ENCODE measurements around the gene PCNT. TPM values are rescaled to one million over a fixed set of nuclear protein-coding genes. Genes with fewer than 3 reads are reported as not detected.

PCNT gene, protein sequence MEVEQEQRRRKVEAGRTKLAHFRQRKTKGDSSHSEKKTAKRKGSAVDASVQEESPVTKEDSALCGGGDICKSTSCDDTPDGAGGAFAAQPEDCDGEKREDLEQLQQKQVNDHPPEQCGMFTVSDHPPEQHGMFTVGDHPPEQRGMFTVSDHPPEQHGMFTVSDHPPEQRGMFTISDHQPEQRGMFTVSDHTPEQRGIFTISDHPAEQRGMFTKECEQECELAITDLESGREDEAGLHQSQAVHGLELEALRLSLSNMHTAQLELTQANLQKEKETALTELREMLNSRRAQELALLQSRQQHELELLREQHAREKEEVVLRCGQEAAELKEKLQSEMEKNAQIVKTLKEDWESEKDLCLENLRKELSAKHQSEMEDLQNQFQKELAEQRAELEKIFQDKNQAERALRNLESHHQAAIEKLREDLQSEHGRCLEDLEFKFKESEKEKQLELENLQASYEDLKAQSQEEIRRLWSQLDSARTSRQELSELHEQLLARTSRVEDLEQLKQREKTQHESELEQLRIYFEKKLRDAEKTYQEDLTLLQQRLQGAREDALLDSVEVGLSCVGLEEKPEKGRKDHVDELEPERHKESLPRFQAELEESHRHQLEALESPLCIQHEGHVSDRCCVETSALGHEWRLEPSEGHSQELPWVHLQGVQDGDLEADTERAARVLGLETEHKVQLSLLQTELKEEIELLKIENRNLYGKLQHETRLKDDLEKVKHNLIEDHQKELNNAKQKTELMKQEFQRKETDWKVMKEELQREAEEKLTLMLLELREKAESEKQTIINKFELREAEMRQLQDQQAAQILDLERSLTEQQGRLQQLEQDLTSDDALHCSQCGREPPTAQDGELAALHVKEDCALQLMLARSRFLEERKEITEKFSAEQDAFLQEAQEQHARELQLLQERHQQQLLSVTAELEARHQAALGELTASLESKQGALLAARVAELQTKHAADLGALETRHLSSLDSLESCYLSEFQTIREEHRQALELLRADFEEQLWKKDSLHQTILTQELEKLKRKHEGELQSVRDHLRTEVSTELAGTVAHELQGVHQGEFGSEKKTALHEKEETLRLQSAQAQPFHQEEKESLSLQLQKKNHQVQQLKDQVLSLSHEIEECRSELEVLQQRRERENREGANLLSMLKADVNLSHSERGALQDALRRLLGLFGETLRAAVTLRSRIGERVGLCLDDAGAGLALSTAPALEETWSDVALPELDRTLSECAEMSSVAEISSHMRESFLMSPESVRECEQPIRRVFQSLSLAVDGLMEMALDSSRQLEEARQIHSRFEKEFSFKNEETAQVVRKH (N-terminal part only)
- 58.4 and 59.7 TPM in 2 replicates for total RNA-seq

DNA sequence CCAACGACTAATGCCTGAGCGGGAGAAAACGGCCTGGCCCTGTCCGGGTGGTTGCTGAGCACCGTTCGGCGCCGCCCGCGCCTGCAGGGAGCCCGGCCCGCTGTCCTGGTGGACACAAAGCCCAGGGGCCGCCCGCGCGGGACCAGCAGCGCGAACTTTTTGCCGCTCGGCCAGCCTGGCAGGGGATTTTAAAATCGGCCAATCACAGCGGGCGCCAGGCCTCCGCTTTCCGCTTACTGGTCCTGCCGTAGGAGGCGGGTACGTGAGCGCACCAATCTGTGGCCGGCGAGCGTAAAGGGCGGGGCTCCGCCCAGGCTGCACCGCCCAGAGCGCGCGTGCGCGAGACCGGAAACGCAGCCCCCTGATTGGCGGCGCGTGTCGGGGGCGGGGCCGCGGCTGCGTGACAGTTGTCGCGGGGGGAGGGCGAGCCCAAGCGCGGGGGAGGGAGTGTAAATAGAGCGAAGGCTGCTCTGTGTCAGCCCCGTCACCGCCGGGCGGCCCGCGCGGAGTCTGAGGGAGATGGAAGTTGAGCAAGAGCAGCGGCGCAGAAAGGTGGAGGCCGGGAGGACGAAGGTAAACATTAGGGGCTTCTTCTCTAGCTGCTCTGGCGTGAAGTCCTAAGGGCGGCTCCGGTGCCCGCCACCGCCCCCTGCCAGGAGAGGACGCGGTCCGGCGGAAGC is at the start of gene PCNT, which contains the start of gene C21orf58:
TSS of gene PCNT (plus strand) at position 447 of the 680 bp plus-strand sequence. CDS start at position 520, 73 bp downstream.
TSS of gene C21orf58 (minus strand) at position 161 of the 680 bp plus-strand sequence. CDS start 1,132 bp downstream, outside the sequence.
- Mint-ChIP-seq H3K9me3 (no peaks in the 10 kb centered on the region), H3K27ac (peak within 1 kb of the TSS; percentile 98), H3K36me3 (ENCODE audit: low read depth) (peaks cover 21% of the 10 kb centered on the region), H3K27me3 (ENCODE audit: insufficient read depth) (no peaks in the 10 kb centered on the region), H3K4me1 (ENCODE audit: low read depth) (peaks cover 43% of the 10 kb centered on the region), H3K4me3 (peak within 1 kb of the TSS; percentile 93)
- DNase-seq (ENCODE audit: low spot score): peak; percentile 99
- intact Hi-C loops (cut with micrococcal nuclease): loop anchor here (1.0 to 10.0 kb wide), 8 partner anchors 38 to 349 kb away; partner anchors contain the start of genes DIP2A, LSS, PRMT2 and SPATC1L

DNA sequence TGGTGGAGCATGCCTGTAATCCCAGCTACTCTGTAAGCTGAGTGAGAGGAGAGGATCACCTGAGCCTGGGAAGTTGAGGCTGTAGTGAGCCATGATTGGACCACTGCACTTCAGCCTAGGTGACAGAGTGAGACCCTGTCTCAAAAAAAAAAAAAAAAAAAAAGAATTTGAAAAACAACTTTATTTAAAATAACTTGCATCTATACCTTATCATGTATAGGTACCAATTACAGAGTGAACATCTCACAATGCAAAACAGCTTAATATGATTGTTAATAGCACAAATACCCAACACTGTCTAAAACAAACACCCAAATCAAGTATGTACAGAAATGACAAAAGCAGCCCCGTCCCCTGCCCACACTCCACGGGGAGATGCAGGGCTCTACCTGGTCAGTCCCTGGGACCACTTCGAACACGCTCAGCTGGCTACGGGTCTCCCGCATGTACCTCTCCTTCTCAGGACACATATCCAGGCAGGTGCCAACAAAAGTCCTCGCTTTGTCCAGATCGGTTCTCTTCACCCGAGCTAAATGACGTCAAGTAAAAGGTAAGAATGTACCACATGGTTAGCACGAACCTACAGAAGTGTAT is 49.1 kb upstream of the PCNT start:
- Mint-ChIP-seq H3K27ac (no peak overlapping the region), H3K4me1 (ENCODE audit: low read depth) (no peaks in the 10 kb centered on the region)

DNA sequence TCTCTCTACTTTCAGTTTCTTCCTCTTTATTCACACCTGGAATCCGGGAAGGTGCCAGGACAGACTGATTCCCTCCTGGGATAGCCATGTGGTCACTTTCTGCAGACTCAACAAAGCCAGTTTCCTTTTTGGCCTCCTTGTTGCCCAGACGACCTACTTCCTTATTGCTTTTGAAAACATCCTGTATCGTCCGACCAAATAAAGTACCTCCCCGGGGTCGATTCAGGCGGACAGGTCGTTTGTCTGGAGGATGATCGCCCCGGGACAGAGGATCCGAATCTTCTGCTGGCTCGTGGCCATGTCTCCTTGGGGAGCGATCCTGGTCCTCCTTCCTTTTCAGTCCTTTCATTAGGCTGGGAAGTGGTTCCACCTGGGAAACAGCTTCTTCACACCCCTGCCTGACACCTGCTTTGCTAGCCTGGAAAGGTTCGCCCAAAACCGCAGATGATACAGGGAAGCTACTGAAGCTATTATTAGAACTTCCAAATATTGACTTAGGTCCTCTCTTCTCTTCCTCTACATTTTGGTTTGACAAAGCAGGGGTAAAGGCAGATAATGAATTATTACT is 39.8 kb upstream of the PCNT start:
- Mint-ChIP-seq H3K4me3 (peak overlapping the region; percentile 96), H3K27me3 (ENCODE audit: insufficient read depth) (no peaks in the 10 kb centered on the region), H3K4me1 (ENCODE audit: low read depth) (peaks cover 36% of the 10 kb centered on the region), H3K9me3 (no peaks in the 10 kb centered on the region), H3K36me3 (ENCODE audit: low read depth) (peaks cover 41% of the 10 kb centered on the region), H3K27ac (peak overlapping the region; percentile 87)
- intact Hi-C loops (cut with micrococcal nuclease): no loop called here
- DNase-seq (ENCODE audit: low spot score): no peak

More for the DNA sequence above, 49.1 kb upstream of the PCNT start:
- no peaks in the 10 kb centered on the region for H3K27me3 Mint-ChIP-seq (ENCODE audit: insufficient read depth)
- no peak for DNase-seq (ENCODE audit: low spot score)
- no peaks in the 10 kb centered on the region for H3K9me3 Mint-ChIP-seq
- peaks cover 54% of the 10 kb centered on the region for H3K36me3 Mint-ChIP-seq (ENCODE audit: low read depth)
- no peak overlapping the region for H3K4me3 Mint-ChIP-seq
- intact Hi-C loops (cut with micrococcal nuclease): no loop called here

DNA sequence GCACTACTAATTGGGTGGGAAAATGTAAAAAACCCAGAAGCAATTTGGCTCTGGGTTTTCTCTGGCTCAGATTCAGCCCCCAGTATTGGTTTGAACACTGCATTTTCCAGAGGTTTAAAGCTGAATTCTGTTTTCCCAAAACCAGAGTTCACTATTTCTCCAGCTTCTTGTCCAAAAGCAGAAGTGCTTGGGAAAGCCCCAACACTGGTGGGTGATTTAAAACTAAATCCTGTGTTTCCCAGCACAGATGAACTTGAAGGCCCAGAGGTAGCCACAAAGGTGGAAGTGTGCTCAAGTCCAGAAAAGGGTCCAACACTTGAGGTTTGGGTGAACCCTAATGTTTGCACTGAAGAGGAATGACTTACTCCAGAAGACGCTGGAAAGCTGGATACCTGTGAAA is 39.2 kb upstream of the PCNT start:
- H3K4me1 Mint-ChIP-seq (ENCODE audit: low read depth): peaks cover 39% of the 10 kb centered on the region
- intact Hi-C loops (cut with micrococcal nuclease): loop anchor here (5.0 kb wide), 1 partner anchor 142 kb away; no protein-coding TSS in a partner anchor
- no peak for DNase-seq (ENCODE audit: low spot score)
- no peaks in the 10 kb centered on the region for H3K9me3 Mint-ChIP-seq
- H3K27ac Mint-ChIP-seq: no peak overlapping the region
- no peaks in the 10 kb centered on the region for H3K27me3 Mint-ChIP-seq (ENCODE audit: insufficient read depth)
- peaks cover 37% of the 10 kb centered on the region for H3K36me3 Mint-ChIP-seq (ENCODE audit: low read depth)
- H3K4me3 Mint-ChIP-seq: peak overlapping the region; percentile 96

DNA sequence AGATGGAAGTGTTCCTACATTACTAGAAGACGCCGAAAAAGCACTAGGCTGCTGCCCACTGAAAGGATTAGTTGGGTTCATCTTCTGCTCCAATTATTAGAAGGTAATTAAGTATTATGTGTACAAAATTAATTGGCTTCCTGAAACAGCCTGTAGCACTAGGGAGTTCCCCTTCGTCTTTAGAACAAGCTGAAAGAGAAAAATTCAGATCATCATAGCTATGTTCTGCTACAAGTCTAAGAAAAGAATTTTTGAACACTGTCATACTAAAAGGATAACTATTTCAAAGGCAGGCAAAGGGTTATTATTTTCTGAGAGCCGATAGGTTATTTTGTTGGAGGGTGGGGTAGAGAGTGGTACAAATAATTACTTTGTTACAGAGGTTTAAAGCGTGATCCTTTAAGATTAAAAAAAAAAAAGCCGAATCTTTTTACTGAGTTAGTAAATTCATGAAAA is 38.7 kb upstream of the PCNT start, which contains the start of gene MCM3AP:
TSS of gene MCM3AP (minus strand) at position 406 of the 456 bp plus-strand sequence. CDS start at position 81, 325 bp downstream.
- H3K27ac Mint-ChIP-seq: peak within 1 kb of the TSS; percentile 99
- intact Hi-C loops (cut with micrococcal nuclease): loop anchor here (5.0 kb wide), 1 partner anchor 143 kb away; no protein-coding TSS in a partner anchor
- H3K4me1 Mint-ChIP-seq (ENCODE audit: low read depth): peaks cover 44% of the 10 kb centered on the region
- no peak for DNase-seq (ENCODE audit: low spot score)
- H3K36me3 Mint-ChIP-seq (ENCODE audit: low read depth): peaks cover 35% of the 10 kb centered on the region
- no peaks in the 10 kb centered on the region for H3K9me3 Mint-ChIP-seq
- no peaks in the 10 kb centered on the region for H3K27me3 Mint-ChIP-seq (ENCODE audit: insufficient read depth)
- peak within 1 kb of the TSS; percentile 100 for H3K4me3 Mint-ChIP-seq

DNA sequence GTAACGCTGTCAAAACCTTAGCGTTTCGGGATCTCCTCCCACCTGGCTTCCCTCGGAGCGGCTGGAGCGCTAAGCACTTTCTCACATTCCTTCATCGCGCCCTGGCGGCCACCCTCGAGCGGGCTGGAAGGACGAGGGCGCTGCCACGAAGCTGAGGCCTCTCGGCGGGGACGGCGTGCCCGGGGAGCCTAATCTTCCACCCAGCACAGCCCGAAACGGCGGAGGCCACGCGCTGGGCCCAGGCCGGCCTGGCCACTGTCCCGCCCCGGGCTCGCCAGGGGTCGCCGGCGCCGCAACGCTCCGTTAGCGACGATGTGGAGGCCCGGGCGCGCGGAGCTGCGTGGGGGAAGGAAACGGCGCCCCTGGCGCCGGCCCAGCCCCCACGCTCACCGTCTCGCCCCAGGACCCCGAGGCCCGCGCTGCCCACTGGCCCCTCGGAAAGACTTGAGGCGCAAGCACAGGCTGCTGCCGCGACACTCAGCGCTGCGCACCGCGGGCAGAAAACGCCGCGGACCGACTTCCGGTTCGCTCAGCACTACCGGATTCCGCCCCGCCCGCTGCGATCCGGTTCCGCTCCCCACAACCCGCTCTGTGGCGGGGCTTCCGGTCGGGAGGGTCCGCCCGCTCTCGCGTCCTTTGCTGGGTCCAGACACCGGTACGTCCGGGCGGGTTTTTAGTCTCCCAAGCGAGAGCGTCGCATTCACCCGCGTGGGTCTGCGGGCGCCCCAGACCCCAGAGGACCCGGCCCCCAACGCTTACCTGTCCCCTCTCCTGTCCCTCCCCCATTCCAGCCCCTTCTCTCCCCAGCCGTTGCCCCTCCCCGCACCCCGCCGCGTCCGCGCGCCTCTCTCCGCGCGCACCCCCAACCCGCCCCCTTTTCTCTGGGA is 38.0 kb upstream of the PCNT start, which contains the start of gene YBEY:
TSS of gene YBEY (plus strand) at position 582 of the 887 bp plus-strand sequence. CDS start 572 bp downstream, outside the sequence.
- intact Hi-C loops (cut with micrococcal nuclease): loop anchor here (1.0 to 5.0 kb wide), 6 partner anchors 10 to 172 kb away; partner anchors contain the start of genes DIP2A, LSS and PCNT
- peaks cover 45% of the 10 kb centered on the region for H3K4me1 Mint-ChIP-seq (ENCODE audit: low read depth)
- peak within 1 kb of the TSS; percentile 100 for H3K4me3 Mint-ChIP-seq

DNA sequence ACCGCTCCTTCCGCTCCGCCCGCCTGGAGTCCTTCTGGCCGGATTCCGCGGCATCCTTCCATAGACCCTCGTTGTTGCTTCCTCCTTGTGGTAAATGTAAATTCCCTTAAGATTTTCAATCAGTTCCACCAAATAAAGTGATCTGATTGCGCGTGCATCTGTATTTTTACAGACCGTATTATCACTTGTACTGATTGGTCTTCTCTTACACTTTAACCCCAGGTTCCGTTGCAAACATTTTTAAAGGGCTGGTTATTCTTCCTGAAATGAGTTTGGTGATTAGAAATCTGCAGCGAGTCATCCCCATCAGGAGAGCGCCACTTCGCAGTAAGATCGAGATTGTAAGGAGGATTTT is 37.3 kb upstream of the PCNT start:
- Mint-ChIP-seq H3K27ac (peak overlapping the region; percentile 99), H3K4me1 (ENCODE audit: low read depth) (peaks cover 50% of the 10 kb centered on the region), H3K36me3 (ENCODE audit: low read depth) (peaks cover 41% of the 10 kb centered on the region), H3K4me3 (peak overlapping the region; percentile 100), H3K9me3 (no peaks in the 10 kb centered on the region), H3K27me3 (ENCODE audit: insufficient read depth) (no peaks in the 10 kb centered on the region)
- intact Hi-C loops (cut with micrococcal nuclease): loop anchor here (1.0 to 5.0 kb wide), 6 partner anchors 10 to 172 kb away; partner anchors contain the start of genes DIP2A, LSS and PCNT
- no peak for DNase-seq (ENCODE audit: low spot score)

More for the DNA sequence above, 38.0 kb upstream of the PCNT start, which contains the start of gene YBEY:
- Mint-ChIP-seq H3K36me3 (ENCODE audit: low read depth) (peaks cover 34% of the 10 kb centered on the region), H3K27me3 (ENCODE audit: insufficient read depth) (no peaks in the 10 kb centered on the region), H3K9me3 (no peaks in the 10 kb centered on the region), H3K27ac (peak within 1 kb of the TSS; percentile 99)
- peak; percentile 86 for DNase-seq (ENCODE audit: low spot score)

DNA sequence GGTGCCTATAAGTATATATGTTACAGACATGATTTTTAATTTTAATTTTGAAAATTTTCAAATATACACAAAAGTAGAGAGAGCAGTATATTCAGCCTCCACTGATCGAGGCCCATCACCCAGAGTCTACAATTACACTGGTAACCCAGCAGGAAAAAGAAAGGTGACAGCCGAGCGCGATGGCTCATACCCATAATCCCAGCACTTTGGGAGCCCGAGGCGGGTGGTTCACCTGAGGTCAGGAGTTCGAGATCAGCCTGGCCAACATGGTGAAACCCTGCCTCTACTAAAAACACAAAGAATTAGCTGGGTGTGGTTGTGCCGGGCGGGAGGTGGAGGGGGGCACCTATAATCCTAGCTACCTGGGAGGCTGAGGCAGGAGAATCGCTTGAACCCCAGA is 36.4 kb upstream of the PCNT start:
- Mint-ChIP-seq H3K9me3 (no peaks in the 10 kb centered on the region), H3K27ac (no peak overlapping the region), H3K27me3 (ENCODE audit: insufficient read depth) (no peaks in the 10 kb centered on the region), H3K36me3 (ENCODE audit: low read depth) (peaks cover 46% of the 10 kb centered on the region), H3K4me3 (no peak overlapping the region), H3K4me1 (ENCODE audit: low read depth) (peaks cover 50% of the 10 kb centered on the region)
- no peak for DNase-seq (ENCODE audit: low spot score)
- intact Hi-C loops (cut with micrococcal nuclease): loop anchor here (5.0 kb wide), 1 partner anchor 145 kb away; no protein-coding TSS in a partner anchor

DNA sequence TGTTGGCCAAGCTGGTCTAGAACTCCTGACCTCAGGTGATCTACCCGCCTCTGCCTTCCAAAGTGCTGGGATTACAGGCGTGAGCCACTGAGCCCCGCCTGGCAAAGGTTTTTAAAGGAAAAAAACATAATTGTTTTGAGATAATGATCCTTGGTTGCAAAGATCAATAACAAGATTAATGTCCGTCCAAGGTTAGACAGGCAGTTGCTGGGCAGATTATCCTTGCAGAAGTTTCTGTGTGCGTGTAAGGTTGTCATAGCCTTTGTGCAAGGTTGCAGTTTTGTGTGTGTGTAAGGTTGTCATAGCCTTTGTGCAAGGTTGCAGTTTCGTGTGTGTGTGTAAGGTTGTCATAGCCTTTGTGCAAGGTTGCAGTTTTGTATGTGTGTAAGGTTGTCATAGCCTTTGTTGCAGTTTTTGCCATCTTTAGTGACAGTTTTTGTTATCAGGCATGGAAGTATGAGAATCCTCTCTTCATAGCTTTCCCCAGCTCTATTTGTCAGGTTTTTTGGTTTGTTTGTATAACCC is 34.2 kb upstream of the PCNT start:
- no peak overlapping the region for H3K27ac Mint-ChIP-seq
- no peaks in the 10 kb centered on the region for H3K9me3 Mint-ChIP-seq
- no peak for DNase-seq (ENCODE audit: low spot score)
- H3K27me3 Mint-ChIP-seq (ENCODE audit: insufficient read depth): no peaks in the 10 kb centered on the region
- H3K4me3 Mint-ChIP-seq: no peak overlapping the region
- H3K4me1 Mint-ChIP-seq (ENCODE audit: low read depth): peaks cover 36% of the 10 kb centered on the region
- peaks cover 30% of the 10 kb centered on the region for H3K36me3 Mint-ChIP-seq (ENCODE audit: low read depth)
- intact Hi-C loops (cut with micrococcal nuclease): loop anchor here (5.0 kb wide), 1 partner anchor 147 kb away; no protein-coding TSS in a partner anchor

DNA sequence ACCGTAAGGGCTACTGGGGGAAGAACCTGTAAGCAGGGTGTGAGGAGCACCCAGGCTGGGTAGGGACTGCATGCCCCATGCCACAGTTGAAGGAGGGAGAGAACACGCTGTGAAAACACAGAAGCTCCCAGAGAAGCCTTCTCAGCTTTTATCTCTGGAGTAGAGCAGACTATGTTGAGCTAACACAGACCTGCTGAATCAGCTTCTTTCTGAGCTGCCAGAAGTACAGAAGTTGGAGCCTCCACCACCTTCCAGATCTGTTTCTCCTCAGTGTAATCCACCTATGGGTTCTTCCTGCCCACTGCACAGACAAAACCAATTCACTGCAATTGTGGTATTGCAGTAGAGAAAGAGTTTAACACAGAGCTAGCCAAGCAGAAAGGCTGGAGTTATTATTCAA is 32.4 kb upstream of the PCNT start:
- Mint-ChIP-seq H3K36me3 (ENCODE audit: low read depth) (peaks cover 26% of the 10 kb centered on the region), H3K4me1 (ENCODE audit: low read depth) (peaks cover 33% of the 10 kb centered on the region), H3K9me3 (no peaks in the 10 kb centered on the region), H3K27me3 (ENCODE audit: insufficient read depth) (no peaks in the 10 kb centered on the region), H3K27ac (no peak overlapping the region), H3K4me3 (no peak overlapping the region)
- intact Hi-C loops (cut with micrococcal nuclease): no loop called here
- DNase-seq (ENCODE audit: low spot score): no peak

Measured in activated T-helper 1 cell treated with anti-CD3 and anti-CD28 coated beads, Interleukin-12 subunit alpha, Interleukin-12 subunit beta, Interleukin-2, Interleukin-4 antibody, amounts not matched to agents 30 ng/mL and 10 ng/mL and 1 ng/mL, durations not matched to agents 14 hours and 24 hours and 36 hours (primary cell).